AG10803 (cell line): ENCODE data around the gene PROK1.

ENCODE experiments used
- DNase-seq: peaks from one replicate; pipeline ENCODE4 v3.0.0; 2010; ENCODE audit warnings: low read depth
- H3K4me3 ChIP-seq: 2 replicates; pipeline ENCODE4 v1.5.1; 2011; ENCODE audit warnings: mild to moderate bottlenecking, low read length, control low read depth
- CTCF ChIP-seq: conservative IDR thresholded peaks from 2 replicates; pipeline ENCODE4 v1.5.1; 2011; ENCODE audit warnings: mild to moderate bottlenecking, low read length, control low read depth, inconsistent platforms

PROK1 gene

GRCh38 chr1:110481968-110482623, 31.1 kb downstream of the PROK1 start:
- DNase-seq: peak; percentile 16
- H3K4me3 ChIP-seq: no peak overlapping the region
- no peak for TF ChIP-seq CTCF

GRCh38 chr1:110482662-110483307, 31.8 kb downstream of the PROK1 start:
- H3K4me3 ChIP-seq: no peak overlapping the region
- no peak for DNase-seq
- TF ChIP-seq CTCF: no peak

GRCh38 chr1:110483308-110483685, 32.3 kb downstream of the PROK1 start:
- DNase-seq: no peak
- TF ChIP-seq CTCF: no peak
- no peak overlapping the region for H3K4me3 ChIP-seq

GRCh38 chr1:110484801-110485200, 33.9 kb downstream of the PROK1 start:
- no peak overlapping the region for H3K4me3 ChIP-seq
- no peak for DNase-seq
- no peak for TF ChIP-seq CTCF

- no peak overlapping the region for H3K4me3 ChIP-seq
- no peak for DNase-seq
- TF ChIP-seq CTCF: no peak
These were observed 34.8 kb downstream of the PROK1 start for GRCh38 chr1:110485725-110486124.

GRCh38 chr1:110487726-110488125, 36.8 kb downstream of the PROK1 start:
- TF ChIP-seq CTCF: no peak
- no peak for DNase-seq
- no peak overlapping the region for H3K4me3 ChIP-seq

GRCh38 chr1:110488161-110488560, 37.2 kb downstream of the PROK1 start:
- TF ChIP-seq CTCF: no peak
- no peak overlapping the region for H3K4me3 ChIP-seq
- no peak for DNase-seq
